Activated CD4-positive, alpha-beta T cell treated with anti-CD3 and anti-CD28 coated beads for 48 hours (primary cell): ENCODE measurements around the gene CPNE1.

Source experiments
- DNase-seq: peaks from one replicate; pipeline ENCODE4 v3.0.0-alpha.2; 2020

Gene CPNE1

GRCh38 chr20:35618263-35619131 lies 46.2 kb downstream of the CPNE1 start:
- DNase-seq, result peak; percentile 26

DNA sequence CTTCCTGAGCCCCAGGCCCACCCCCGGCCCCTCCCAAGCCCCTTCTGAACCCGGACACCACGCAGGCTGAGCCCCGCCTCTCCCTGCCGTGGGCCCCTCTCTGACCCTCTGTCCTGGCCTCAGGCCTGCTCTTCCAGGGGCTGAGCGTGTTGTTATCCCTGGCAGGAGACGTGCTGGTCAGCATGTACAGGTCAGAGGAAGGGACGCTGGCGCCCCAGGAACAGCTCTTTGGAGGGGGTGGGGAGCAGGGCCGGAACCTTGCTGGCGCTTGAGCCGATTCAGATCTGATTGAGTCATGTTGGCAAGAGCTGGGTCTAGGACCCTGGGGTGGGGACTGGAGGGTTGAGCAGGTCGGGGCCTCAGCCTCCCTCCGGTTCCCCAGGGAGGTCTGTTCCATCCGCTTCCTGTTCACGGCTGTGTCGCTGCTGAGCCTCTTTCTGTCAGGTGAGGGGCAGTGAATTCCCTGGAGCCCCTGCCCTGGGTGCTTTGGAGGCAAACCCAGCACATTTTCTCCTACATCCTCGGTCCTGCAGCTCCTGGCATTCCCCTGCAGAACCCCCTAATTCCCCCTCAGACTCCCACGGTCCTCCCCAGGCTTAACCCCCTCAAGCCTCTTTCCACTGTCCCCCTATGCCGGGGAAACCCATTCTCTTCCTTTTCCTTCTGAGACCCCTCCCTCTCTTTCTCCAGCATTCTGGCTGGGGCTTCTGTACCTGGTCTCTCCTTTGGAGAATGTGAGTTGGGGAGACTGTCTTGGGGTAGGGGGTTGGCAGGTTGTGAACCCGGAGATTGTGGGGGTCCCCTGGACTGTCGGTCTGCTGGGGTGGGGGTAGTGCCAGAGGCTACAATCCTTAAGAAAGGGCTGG lies 47.1 kb downstream of the CPNE1 start:
- peak; percentile 74 for DNase-seq

DNA sequence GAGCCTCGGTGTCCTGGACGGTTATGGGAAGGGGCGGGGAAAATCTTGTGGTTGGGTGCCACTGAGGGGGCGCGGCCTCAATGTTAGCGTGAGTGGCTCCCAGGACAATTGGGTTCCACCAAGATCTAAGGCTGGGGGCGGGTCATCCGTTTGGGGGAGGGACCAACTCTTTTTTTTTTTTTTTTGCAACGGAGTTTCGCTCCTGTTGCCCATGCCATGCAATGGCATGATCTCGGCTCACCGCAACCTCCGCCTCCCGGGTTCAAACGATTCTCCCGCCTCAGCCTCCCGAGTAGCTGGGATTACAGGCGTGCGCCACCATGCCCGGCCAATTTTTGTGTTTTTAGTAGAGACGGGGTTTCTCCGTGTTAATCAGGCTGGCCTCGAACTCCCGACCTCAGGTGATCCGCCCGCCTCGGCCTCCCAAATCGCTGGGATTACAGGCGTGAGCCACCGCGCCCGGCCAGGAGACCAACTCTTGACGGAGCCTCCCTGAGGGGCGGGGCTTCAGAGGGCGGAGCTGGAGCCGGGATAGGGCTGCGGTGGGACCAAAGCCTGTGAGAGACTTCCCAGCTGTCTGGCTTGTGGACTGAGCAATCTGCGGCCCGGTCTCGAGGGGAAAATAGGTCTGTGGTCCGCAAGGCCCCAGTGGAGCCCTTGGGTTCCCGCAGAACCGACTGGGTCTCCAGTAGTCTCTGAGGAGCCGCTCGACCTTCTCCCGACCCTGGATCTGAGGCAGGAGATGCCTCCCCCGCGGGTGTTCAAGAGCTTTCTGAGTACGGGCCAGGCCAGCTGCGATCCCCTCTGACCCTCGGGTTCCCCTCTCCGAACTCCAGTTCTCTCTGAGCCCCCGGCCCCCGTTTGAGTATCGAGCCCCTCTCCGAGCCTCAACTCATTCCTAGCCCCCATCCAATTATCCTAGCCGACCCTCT lies 48.0 kb downstream of the CPNE1 start:
- DNase-seq, result peak; percentile 80

- peak; percentile 100 for DNase-seq
Measured at GRCh38 chr20:35615667-35616464, 48.8 kb downstream of the CPNE1 start, which contains the start of gene SPAG4. Gene SPAG4, plus strand, starts transcription at chr20:35615829. Its CDS starts 175 bp downstream, at chr20:35616004.

DNA sequence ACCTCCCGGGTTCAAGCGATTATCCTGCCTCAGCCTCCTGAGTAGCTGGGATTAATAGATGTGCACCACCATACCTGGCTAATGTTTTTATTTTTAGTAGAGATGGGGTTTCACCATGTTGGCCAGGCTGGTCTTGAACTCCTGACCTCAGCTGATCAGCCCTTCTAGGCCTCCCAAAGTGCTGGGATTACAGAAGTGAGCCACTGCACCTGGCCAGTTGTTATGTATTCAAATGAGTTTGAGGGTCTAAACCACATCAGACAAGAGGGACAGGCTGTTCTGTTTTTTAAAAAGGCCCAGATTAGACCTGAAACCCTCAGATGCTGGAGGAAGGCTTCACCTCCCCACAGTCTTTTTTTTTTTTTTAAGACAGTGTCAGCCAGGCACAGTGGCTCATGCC lies 53.2 kb downstream of the CPNE1 start:
- DNase-seq, result no peak

DNA sequence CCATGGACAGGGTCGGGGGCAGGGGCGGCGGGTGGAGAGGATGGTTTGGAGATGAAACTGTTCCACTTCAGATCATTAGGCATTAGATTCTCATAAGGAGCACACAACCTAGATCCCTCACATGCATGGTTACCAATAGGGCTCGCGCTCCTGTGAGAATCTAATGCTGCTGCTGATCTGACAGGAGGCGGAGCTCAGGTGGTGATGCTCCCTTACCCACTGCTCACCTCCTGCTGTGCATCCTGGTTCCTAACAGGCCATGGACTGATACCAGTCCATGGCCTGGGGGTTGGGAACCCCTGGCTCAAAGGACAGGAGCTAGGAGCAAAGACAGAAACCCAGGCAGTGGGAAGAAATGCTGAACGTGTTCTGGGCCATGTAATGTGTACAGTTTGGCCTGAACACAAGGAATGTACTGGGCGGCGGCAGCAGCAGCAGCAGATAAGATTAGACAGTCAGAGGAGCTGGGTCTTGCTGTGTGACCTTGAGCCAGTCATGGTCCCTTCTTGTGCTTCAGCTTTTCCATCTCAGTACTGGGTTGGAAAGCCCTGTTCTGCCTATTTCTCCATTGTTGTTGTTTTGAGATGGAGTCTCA lies 53.8 kb downstream of the CPNE1 start:
- DNase-seq, result no peak

DNA sequence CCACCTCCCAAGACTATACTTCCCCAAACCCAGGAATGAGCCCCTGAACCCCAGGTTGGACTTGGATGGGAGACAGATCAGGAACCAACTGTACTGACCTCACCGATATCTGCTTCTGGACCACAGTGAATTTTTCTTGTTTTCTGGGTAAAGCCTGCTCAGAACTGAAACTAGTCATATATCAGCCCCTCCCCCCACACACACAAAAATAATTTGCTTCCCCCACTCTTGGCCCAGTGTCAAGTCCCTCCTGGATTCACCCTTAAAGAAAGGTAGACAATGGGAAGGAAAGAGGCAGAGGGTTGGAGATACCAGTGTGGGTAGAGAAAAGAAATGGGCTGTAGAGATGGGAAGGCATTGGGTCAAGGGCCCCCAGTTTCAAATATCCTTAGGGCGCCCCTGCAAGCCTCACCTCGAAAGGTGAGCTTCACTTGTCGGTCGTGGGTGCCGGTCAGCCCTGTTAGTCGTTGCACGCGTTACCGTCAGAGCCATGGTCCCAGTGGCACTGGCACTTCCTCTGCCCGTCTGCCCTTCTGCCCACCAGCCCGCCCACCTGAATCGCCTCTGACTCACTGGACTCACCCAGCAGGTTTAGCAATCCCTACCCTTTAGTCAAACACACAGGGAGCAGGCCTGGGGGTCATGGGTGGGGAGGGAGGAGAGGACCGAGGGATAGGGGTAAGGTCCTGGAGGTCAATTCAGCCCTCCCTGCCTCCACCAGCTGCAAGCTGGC lies 57.5 kb downstream of the CPNE1 start:
- DNase-seq, result no peak

DNA sequence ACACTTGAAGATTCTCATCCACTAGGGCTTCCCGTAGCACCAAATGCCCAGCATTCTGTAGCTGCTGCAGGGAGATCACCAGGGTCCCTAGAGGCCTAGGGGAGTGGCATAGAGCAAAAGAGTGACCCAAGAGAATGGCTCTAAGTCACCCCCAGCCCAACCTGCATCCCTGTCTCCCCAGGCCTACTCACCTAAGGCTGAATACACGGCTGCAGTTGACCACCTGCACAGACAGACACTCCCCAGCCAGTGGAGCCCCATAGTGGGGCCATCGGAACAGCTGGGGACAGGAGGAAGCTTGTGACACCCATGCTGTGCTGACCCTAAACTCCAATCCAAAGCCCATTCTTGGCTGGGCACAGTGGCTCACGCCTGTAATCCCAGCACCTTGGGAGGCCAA lies 58.6 kb downstream of the CPNE1 start:
- DNase-seq, result no peak

DNA sequence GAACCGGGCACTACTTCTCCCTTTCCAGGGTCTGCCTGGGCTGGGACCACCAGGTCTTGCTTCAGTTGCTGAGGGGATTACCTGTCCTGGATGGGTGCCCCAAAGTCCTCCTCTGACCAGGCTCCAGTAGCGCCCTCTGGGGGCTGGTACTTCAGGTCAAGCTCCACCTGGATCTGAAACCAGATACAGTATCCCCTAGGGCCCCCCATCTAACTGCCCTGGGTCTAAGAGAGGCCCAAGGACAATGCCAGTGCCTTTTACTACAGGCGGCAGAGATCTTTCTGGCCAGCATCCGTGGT lies 60.3 kb downstream of the CPNE1 start:
- no peak for DNase-seq

DNA sequence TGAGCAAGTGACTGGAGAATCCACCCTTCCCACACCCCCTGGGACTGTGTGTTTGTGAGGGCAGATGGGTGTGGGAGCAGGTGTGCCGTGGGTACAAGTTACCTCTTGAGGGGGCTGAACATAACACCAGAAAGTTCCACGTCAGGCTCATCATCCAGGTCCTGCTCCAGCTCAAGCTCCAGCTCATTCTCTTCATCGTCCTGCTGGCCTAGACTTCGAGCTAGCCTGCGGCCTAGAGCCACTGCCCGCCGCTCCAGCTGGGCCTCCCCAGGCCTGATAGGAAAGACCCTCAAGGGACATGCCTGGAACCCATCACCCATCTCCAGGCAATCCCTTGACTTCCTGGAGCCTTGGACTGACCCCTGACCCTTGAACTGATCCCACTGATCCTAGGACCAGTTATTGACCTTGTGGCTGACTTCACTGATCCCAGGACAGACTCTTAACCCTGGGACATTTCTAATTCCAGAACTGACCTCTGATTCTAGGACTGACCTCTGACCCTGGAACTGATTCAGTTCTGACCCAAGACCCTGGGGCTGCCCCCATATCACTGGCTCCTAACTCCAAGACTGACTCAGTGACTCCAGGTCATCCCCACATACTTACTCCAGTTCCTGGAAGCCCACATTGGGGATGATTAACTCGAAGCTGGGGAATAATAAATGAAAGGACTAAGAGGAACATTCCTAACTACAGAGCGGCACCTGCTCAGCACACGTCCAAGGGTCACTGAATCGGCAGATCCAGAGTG lies 60.8 kb downstream of the CPNE1 start:
- DNase-seq, result no peak

DNA sequence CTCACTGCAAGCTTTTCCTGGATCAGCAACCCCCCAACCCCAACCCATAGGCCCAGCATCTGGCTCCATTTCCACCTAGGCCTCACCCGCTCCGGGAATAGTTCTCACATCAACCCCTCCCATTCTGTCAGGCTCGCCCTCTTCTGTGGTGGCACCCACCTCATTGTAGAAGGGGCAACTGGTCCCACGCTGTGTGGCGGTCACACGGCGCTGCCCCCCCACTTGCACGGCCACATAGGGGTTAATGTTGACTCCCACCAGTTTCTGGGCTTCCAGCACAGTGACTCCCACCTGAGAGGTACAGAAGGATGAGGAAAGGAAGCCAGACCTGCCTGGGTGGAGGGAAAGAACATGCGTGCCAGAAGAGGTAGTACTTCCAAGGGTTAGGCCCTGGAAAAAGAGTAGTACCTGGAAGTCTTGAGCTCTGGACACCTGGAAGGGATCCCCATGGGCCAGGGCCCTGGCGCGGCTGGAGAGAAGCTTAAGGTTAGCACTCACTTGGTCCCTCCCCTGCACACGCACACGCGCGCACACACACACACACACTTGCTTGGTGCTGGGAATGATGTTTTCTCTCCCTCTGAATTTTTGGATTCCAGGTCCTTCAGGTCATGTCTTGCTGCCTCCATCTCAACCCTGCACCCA lies 61.7 kb downstream of the CPNE1 start:
- no peak for DNase-seq

DNA sequence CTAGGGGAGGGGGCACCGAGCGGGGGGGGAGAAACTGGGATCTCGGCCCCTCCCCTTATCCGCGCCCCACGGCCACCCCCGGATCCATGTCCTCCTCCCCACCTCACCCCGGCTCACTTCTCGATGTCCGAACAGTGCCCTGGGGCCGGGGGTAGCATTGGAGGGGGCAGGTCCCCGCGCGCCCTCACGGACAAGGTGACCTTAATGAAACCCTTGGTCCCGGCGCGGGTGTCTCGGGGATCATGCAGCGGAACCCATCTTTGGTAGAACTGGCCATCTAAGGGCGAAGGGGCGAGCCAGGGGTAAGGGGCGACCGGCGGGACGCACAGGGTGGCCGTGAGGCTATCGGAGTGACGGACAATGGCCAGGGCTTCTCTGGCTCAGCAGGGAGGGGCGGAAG lies 62.7 kb downstream of the CPNE1 start:
- DNase-seq, result no peak

GRCh38 chr20:35600993-35601973 lies 63.4 kb downstream of the CPNE1 start:
- DNase-seq, result peak; percentile 86

- DNase-seq, result no peak
Measured at GRCh38 chr20:35600176-35600992, 64.3 kb downstream of the CPNE1 start.

- DNase-seq, result no peak
Measured at GRCh38 chr20:35599776-35600120, 65.0 kb downstream of the CPNE1 start.

DNA sequence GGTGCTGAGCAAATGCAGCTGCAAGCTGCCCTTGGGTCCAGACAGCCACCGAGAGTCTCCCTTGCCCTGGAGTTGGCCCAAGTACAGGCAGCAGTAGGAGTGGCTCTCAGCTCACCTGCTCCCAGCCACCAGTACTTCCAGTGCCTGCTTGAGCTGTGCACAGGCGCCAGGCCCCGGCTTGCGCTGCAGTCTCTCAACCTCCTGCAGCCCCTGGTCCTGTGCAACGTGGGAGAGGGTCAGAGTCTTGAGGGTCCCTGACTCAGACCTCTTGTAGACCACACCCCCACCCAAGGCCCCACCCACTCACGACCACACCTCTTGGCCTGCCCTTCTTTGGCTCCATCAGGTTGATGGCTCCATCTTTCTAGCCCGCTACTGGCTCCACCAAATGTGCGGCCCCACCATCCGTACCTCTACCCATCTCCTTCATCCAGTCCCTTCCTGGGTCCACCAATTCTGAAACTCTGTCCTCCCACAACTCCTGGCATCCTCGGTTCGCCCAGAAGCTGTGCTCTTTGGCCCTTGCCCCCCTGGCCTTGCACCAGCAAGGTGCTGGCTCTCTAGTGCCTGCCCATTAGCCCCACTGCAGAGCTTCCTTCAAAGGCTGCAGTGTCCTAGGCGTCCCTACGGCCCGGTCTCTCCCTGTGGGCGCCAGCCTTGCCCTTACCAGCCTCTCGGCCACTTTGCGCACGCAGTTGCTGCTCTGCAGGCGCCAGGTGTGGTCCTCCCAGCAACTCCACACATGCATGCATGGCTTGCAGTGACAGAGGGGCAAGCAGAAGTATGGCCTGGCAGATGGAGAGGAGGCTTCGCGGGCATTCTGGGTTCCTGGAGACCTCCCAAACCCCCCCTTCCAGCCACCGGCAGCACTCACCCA lies 65.6 kb downstream of the CPNE1 start:
- no peak for DNase-seq

GRCh38 chr20:35598476-35598875 lies 66.2 kb downstream of the CPNE1 start:
- no peak for DNase-seq
